HG02885 (cell line): ENCODE measurements around the gene HOXD4.

Experiments
- ATAC-seq: cut with Tn5 transposase; IDR thresholded peaks from one replicate; pipeline ENCODE4 v1.9.1; 2021; ENCODE audit warnings: mild to moderate bottlenecking; ENCODE audit not compliant: unreplicated experiment, poor library complexity

The HOXD4 gene

DNA sequence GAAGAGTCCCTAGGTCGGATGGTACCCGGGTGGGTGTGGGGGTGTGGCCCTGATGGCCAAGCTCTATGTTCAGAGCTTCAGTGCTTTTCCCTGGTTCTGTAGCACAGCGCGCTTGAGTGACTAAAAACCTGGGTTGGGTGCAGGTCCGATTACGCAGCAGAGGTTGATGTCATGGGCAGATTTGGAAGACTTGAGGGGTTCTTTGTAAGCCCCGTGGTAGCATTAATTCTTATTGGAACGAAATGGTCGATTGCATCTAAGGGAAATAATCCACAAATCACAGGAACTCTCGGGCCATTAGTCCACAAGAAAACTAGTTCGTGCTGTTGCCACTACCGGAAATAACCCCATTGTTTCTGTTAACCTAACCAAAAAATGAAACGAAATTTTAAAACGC is 12.8 kb upstream of the HOXD4 start:
- no peak for ATAC-seq

DNA sequence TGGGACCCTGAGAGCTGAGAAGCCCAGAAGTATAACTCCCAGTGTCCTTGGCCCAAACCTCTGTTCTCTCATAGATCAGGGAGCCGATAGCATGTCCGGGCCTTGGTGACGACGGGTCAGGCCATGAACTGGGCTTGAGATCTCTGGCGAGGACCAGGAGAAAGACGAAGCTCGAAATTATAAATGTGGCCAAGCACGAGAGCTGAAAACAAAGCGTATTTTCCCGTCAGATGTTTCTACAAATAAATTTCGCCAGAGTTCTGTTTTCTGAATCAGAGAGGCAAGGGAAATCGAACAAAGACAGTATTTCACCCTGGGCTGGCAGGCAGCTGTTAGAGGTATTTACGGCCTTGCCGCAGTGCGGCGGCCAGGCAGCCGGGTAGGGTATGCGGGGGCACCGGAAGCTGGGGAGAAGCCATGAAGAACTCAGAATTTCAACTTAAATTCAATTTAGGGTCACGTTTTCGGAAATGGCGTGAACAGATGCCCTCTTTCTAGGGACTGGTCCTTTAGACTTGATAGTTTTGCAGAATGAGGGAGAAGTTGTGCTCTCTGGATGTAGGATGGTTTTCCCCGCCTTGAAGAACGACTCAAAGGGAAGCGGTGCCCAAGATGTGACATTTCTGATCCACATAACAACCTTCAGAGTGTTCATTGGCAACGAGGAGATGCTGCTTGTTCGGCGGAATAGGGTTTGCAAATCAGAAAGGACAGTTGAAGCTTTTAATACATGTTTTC is 12.3 kb upstream of the HOXD4 start:
- ATAC-seq = no peak

DNA sequence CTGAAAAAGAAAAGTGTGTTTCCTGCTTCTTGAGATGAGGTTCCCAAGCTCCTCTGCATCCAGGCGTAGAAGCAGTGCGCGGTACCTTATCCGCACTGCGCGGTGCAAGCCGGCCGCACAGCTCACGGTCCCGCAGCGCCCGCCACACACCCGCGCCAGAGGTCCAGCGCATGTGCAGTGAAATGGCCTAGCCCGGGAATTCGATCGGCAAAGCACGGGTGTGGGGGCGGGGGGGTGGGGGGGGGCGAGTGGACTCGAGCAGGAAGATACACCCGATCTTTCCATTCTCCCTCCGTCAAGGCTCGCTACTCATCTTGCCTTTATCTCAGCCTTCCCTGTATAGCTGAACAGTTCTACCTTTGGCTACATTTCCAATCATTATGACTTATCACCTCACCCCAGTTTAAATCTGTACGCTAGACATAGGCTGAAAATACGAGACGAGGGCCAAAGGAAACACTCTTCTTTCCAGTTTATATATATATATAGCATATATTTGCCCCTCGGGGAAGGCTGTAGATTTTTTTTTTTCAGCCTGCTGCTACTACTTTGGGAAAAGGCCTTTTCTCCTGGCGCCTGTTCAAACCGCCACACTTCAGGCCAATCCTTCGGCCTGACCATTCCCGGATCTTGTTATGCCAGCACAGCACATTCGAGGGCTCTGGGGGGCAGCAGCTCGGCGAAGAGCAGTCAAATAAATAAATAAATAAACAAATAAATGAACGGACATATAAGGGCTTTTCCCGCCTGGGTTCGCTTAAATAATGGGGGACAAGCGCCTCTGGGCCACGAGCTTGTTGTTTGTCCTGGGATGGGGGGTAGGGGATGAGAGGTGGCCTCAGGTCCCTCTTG is 11.5 kb upstream of the HOXD4 start:
- ATAC-seq = no peak

DNA sequence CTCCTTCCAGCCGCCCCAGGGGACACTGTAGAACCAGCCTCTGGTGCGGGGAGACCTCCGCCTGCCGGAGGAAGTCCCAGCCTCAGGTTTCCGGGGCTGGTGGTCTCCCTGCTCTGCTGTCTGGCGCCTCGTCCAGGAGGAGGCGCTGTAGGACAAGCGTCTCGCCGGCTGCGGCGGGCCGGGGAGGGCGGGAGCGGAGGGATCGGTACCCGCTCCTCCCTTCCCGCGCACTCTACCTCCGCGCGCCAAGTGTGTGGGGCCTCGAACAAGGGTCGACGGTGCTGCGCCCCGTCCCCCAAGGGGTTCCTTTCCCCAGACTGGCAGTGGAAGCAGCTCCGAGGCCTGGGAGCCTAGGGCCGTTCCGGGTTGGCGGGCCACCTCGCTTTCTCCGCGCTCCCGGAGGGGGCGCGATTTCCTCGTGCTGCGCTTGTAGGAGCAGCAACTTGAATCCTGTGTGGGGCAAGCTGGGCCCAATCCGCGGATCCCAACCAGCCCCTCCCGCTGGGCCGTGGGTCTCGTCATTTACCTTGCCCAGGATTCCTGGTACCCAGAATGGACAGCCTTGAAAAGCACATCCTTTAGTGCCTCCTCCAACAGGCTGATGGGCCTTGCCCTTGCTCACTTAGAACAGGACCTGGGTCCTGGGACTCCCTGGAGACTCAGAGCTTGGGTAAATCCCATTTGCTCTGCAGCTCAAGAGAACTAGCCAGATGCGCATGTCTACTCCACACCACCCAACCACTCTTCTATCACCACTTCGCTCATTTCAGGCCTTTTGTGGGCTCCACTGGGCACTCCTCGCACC is 10.6 kb upstream of the HOXD4 start:
- ATAC-seq = peak; percentile 92

DNA sequence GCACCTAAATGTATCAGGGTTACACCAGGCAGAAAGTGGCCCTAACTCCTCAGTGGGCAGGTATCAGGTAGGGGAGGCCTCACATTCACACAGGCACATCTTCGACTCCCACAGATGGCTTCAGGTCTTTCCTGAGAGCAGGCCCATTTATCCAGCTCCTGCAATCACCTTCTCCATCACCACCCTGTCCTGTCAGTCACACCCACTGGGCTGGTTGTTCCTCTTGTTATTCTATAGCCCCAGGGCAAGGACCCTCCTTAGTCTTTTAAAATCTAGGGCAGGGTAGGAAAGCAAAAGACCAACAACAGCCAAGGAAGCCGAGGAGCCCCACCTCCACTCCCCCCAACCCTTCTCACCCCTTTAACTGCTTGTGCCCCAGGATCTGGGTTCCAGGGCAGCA is 9.1 kb upstream of the HOXD4 start:
- no peak for ATAC-seq

DNA sequence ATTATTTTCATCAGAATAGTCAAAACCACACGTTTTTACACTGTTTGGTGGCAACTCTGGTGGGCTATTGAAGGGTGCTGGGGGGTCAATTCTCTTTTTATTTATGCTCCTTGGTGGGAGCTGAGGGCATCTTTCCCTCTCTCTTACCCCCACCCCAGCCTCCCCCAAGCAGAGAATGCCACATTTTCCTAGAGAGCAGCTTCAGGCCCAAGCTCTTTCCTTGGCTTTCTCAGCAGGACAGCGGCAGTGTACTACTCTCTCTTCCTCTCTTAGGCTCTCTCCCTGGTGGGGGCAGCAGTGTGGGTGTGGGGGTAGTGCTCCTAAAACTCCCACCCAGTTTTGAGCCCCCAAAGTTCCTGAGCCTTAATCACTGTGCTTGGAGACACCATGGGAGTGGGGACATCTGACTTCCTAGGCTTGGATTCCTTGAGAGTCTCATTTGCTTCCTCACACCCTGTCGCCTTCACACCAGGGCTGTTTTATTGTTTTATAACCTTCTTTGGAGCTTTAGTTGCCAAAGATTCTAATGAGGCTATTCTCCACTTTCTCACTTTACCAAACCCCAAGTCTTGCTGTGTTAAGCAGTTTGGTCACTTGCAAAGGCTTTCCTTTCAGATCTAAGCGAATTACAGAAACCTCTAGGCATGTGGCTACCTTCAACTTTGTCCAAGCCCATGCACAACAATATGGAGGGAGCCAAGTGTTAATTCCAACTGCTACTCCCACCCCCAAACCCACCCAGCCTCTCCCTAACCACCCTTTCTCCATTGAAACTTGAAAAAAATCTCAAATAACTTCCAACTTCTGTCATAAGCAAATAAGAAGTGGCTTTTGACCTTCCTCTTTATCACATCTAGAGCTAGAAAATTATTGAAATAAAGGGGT is 6.0 kb upstream of the HOXD4 start:
- no peak for ATAC-seq

DNA sequence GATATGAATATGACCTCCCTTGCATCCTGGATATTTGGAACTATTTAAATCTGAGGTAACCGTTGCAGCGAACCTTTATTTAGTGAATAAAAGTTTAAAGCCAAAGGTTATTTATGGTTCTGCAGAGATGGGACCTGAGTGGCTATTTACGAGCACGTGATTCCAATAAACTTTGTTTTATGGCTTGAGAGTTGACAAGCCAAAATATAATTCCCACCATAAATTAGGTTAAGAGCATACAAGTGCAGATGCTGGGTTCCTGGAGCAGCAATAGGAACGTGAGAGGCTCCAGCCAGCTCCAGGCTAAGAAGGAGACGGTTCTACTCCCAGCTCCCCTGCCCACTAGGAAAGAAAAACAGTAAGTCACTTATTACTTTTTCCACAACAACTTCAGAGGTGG is 5.2 kb upstream of the HOXD4 start:
- ATAC-seq = no peak

DNA sequence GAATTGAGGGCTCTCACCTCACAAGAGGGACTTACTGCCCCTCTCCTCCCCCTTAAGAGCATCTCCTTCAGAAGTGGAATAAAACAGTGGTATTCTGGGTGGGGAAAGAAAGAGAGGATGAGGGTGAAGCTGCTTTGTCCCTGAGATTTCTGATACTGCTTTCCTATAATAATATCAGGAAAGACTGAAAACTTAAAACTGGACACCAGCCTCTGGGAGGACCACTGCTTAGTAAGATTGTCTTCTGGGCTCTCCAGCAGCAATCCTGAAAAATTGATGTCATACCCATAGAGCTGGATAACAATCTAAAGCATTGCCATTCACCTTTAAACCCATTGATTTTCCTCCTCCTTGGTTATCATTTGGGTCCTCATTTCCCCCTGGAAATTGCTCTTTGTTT is 4.7 kb upstream of the HOXD4 start:
- ATAC-seq = no peak

DNA sequence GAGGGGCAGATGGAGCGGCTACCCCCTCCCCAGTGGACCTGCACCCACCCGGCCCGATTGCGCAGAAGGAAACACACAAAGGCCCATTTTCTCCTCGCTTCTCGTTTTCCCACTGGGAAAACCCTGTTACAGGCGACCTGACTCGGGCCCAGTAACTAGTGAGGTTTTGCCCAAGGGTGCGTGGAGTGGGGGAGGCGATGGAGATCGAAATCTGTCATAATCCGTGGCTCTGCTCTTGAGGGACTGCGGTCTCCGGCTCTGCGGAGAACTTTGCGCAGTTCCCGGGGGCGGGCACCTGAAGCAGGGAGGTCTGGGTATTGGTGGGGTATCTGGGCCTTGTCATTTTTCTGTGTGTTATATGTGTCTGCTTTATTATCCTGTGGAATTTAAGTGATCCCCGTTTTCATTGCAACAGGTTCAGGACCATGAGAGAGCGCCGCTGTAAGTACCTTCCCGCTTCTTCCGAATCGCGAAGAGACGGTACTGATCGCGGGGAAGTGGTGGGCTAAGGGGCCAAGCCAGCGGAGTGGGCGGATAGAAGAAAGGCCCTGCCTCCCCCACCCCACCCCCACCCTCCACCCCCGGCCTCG is 4.0 kb upstream of the HOXD4 start:
- ATAC-seq = no peak

DNA sequence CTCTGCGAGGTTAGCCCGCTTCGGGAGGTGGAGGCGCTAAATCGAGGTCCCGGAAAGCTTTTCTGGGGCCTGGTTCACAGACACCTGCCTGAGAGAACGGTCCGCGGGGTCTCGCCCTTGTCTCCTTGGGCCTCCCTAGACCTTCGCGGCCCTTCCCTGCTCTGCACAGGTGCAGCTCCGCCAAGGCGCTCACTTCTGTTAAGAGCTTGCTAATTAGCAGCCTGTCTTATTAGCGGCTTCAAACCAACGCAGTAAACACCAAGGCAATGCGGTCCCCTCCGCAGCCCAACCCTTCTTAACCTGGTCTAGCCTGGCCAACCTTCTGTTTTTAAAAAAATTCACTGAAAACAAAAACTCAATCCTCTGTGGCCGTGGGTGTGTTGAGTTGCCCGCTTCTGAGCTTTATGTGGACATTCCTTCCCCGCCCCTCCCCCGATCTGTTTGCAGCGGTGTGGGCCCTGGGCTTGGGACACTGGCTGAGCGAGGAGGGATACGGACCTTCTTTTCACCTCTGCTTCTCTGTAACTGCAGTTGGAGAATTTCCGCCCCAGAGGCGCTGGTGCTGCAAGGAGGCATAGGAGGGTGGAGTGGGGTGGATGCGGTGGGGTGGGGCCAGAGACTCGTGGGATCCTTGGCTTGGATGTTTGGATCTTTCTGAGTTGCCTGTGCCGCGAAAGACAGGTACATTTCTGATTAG is 3.4 kb upstream of the HOXD4 start:
- no peak for ATAC-seq

DNA sequence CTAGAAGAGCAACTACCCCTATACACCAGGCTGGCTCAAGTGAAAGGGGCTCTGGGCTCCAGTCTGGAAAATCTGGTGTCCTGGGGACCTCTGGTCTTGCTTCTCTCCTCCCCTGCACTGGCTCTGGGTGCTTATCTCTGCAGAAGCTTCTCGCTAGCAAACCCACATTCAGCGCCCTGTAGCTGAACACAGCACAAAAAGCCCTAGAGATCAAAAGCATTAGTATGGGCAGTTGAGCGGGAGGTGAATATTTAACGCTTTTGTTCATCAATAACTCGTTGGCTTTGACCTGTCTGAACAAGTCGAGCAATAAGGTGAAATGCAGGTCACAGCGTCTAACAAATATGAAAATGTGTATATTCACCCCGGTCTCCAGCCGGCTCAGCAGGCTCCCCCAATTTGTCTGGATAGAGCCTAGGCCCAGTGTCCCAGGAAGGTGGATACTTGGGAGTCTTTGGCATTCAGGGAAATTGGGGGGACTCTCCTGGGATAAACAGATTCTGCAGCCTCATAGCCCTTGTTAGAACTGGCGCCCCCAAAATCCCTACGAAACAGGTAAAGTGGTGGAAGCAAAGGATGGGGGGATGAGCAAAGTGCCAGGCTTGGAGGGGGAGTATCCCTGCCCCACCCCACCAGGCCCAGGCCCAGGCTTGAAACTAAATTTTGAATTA is 2.5 kb upstream of the HOXD4 start:
- ATAC-seq = no peak

DNA sequence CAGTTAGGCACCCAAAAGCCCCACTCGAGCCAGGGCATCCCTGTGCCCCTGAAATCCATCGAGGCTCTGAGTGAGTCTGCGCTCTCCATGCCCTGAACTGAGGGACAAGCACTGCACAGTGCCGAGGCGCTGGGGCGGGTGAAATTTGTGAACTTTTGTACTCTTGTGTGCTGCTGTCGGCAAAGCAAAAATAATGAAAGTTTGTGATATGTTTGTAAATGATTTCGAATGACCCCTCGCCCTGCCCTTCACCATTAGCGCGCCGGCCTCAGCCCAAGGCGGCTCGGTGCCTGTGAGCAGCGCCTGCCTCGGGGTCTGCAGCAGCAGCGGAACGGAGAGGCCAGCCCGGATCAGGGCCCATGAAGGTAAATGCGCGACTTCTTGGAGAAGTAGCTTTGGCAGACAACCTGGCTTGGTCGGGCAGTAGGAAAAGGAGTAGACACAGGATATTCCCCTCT is 1.8 kb upstream of the HOXD4 start:
- ATAC-seq = no peak

DNA sequence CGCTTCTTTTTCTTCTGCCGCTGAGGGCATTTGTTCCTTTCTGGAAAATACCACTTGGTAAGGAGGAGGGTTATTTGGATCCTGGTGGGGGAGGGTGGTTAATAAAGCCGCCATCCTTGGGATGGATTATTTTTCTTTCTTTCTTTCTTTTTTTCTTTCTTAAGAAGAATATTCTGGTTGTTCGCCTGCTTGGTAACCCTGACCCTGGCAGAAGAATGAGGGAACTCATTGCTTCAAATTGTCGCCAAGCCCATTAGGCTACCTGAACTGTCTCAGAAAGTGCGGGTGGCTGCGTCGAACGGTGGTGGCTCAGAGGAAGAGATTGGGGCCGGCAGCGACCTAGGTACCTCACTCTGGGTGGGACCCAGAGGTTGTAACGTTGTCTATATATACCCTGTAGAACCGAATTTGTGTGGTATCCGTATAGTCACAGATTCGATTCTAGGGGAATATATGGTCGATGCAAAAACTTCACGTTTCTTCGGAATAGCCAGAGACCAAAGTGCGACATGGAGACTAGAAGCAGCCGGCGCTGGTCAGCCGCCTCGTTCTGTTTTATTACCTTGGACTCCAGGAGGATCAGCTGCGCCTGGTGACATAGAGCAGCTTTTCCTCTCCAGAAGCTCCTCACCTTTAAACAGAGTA is 1.3 kb upstream of the HOXD4 start:
- no peak for ATAC-seq

DNA sequence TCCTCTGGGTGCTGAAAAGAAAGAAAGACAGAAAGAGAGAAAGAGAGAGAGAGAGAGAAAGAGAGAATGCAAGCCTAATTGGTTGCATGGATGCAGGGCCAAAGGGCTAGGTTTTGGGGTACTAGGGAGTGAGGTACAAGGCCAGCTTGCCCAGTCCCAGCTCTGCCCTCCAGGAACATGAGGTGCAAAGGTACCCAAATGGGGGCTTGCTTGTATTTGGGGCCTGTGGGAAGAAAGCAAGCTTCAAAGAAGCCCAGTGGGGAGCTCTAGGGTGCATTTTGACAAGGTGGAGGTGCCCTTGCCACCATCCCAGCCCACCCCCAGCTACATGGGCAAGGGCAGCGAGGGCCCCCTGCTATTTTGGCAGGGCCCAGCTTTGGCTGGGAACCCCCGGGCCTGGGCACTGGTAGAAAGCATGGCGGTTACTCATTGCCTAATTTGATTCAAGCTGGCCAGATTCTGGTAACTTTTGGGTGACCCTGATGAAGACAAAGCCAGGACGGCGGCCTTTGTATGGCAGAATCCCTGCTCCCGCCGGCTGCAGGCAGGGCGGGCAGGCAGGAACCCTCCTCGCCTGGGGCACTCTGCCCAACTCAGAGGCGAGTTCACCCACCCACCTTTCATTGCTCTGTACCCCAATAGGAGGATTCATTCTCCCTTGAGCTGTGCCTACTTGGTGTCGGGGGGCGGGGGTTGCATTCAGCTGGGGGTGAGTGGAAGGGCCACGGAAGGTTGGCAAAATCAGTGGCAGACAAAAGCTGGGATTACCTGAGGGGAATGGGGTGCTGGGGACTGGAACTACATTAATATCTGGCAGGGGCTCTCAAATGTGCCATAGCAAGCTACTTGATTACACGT is 537 bp upstream of the HOXD4 start:
- ATAC-seq = no peak

DNA sequence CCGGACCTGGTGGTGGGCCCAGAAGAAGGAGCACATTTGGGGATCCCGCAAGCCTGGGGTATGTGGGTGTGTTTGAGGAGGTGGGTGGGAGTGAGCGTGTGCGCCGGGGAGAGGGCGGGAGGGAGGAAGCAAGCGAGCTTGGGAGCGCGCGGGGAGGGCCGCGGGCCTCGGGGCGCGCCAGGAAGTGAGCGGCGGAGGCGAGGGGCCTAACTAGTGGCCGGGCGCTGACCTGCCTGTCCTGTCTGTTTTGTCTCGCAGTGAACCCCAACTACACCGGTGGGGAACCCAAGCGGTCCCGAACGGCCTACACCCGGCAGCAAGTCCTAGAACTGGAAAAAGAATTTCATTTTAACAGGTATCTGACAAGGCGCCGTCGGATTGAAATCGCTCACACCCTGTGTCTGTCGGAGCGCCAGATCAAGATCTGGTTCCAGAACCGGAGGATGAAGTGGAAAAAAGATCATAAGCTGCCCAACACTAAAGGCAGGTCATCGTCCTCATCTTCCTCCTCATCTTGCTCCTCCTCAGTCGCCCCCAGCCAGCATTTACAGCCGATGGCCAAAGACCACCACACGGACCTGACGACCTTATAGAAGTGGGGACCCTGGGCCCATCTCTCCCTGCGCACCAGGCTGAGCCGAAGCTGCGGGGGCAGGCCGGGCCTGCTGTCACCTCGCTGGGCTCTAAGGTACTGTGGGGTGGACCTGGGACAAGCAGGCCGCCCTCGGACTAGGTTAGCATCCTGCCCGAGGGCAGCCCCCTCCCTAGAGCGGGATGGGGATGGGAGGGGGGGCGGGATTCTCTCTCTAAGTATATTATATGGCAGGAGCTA is 1.2 kb downstream of the HOXD4 start:
- no peak for ATAC-seq

DNA sequence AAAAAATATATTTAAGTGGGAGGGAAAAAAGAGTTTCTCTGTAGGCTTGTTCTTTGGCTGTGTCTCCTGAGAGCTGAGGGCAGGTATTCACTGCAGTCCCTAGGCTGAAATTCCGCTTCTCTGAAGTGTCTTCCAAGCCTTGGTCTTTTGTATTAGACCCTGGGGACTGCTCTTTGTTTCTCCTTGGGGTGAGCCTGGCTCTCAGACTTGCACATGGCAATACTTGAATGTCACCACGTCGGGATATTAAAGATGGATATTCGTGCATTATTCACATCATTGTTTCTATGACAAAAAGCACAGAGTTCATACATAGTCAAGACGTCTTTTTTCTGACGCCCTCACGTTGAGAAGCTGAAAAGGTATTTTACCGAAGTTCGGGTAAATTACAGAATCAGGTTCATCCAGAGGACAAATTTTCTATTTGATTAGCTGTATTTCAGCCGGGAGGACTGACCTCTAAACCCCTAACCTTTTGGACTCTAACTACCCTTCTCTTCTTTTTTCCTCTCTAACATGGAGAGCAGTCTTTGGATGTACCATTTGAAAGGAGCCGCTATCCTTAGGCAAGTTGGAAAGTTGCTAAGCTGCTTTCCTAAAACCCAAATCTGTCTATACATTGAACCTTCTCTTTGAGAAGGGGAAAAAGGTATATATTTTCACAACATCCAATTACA is 3.4 kb downstream of the HOXD4 start:
- ATAC-seq = no peak
